CD4-positive, alpha-beta T cell (primary cell): Measurements from ENCODE around the gene ITGA2B. TPM values are rescaled to one million over a fixed set of nuclear protein-coding genes. Genes with fewer than 3 reads are reported as not detected.
"Not testable (repeated sequence)": the region's sequence is repeated elsewhere in the genome, so short reads cannot be mapped to it uniquely, and the experiment has no call there.

Experiments
- ATAC-seq: fragments of 200-7000 bp; cut with Tn5 transposase; one replicate; pipeline ENCODE4 v1.10.0; 2022; ENCODE audit warnings: mild to moderate bottlenecking; ENCODE audit not compliant: poor library complexity
- CTCF ChIA-PET: fragments of 350-600 bp; sonication (Branson Sonifier 250); formaldehyde crosslinking; loops from one replicate; lab custom pipeline; 2021; ENCODE audit warnings: antibody characterized with exemption, inconsistent platforms; lab: Charles Lee
- POLR2A ChIA-PET: fragments of 350-600 bp; sonication (Branson Sonifier 250); formaldehyde crosslinking; loops from one replicate; lab custom pipeline; 2021; ENCODE audit warnings: antibody characterized with exemption, inconsistent platforms; lab: Charles Lee
- DNase-seq, 14 experiments: peaks; one replicate each; pipeline ENCODE4 v3.0.0-alpha.2; 2013 to 2020; ENCODE audit warnings: mixed read lengths in 2 of 14
- H3K27ac ChIP-seq, 2 donors: one replicate each; pipeline versions ENCODE4 v1.5.1 to v1.7.0; 2013; ENCODE audit warnings: low read length in 2 of 2, low read depth in 1 of 2, mild to moderate bottlenecking in 1 of 2
- H3K27me3 ChIP-seq, 2 experiments: 1 replicate in 1 of 2; 2 replicates in 1 of 2; pipeline versions ENCODE4 v1.6.1 to v1.7.0; 2013; ENCODE audit warnings: low read length in 2 of 2, control low read depth in 1 of 2, mild to moderate bottlenecking in 1 of 2, moderate library complexity in 1 of 2; ENCODE audit not compliant: insufficient read depth in 2 of 2, control insufficient read depth in 1 of 2
- H3K36me3 ChIP-seq: one replicate; pipeline ENCODE4 v1.6.1; 2013; ENCODE audit warnings: low read length, control low read depth; ENCODE audit not compliant: insufficient read depth
- H3K4me1 ChIP-seq: one replicate; pipeline ENCODE4 v1.6.1; 2013; ENCODE audit warnings: low read length, control low read depth; ENCODE audit not compliant: insufficient read depth
- H3K4me3 ChIP-seq: one replicate; pipeline ENCODE4 v1.5.1; 2013; ENCODE audit warnings: mild to moderate bottlenecking, low read length, moderate library complexity
- H3K9me3 ChIP-seq, 2 experiments: 1 replicate in 1 of 2; 2 replicates in 1 of 2; pipeline versions ENCODE4 v1.6.1 to v1.7.0; 2013; ENCODE audit warnings: low read length in 2 of 2, mild to moderate bottlenecking in 2 of 2, control low read depth in 1 of 2, moderate library complexity in 1 of 2; ENCODE audit not compliant: control insufficient read depth in 1 of 2, insufficient read depth in 1 of 2
- H3K27ac Mint-ChIP-seq: one replicate; pipeline ENCODE4 v1.8.0; 2020; ENCODE audit warnings: mixed read lengths
- H3K27me3 Mint-ChIP-seq: one replicate; pipeline ENCODE4 v1.8.0; 2021; ENCODE audit warnings: mixed read lengths
- H3K36me3 Mint-ChIP-seq: one replicate; pipeline ENCODE4 v1.8.0; 2021; ENCODE audit warnings: low read depth, mixed read lengths
- H3K4me1 Mint-ChIP-seq: one replicate; pipeline ENCODE4 v1.8.0; 2021; ENCODE audit warnings: low read depth, mixed read lengths
- H3K4me3 Mint-ChIP-seq: one replicate; pipeline ENCODE4 v1.8.0; 2020; ENCODE audit warnings: mild to moderate bottlenecking, mixed read lengths
- H3K9me3 Mint-ChIP-seq: one replicate; pipeline ENCODE4 v1.8.0; 2020; ENCODE audit warnings: mixed read lengths
- CTCF ChIP-seq: fragments of 200-600 bp; IDR thresholded peaks from one replicate; pipeline ENCODE4 v1.8.0; 2022; ENCODE audit warnings: antibody characterized with exemption, mild to moderate bottlenecking
- intact Hi-C, 2 experiments: fragments of 100-400 bp; cut with DNase I in 1 of 2; cut with micrococcal nuclease in 1 of 2; formaldehyde crosslinking; loops; one replicate each; pipeline versions ENCODE4 v1.15.1 to v1.9.0; 2023 to 2025; cut with DNase I, micrococcal nuclease
- total RNA-seq, 174 experiments: library from RNA in 2 of 174; stranded (reverse) in 2 of 174; gene quantifications; one replicate each; pipeline ENCODE4 v1.2.3 and lab custom pipeline; 2021 to 2026

The ITGA2B gene
- total RNA-seq, 2 experiments from 2014 or later, result 0.85 to 0.87 TPM

GRCh38 chr17:44372036-44372435 is 17.4 kb downstream of the ITGA2B start:
- no peaks in the 10 kb centered on the region for H3K9me3 Mint-ChIP-seq
- CTCF ChIA-PET, result no interaction called here
- Histone ChIP-seq H3K4me1 (peaks cover 8% of the 10 kb centered on the region), H3K9me3 (no peaks in the 10 kb centered on the region), H3K27me3 (peaks cover 0 to 16% of the 10 kb centered on the region in 2 experiments), H3K36me3 (no peaks in the 10 kb centered on the region), H3K27ac (no peak overlapping the region), H3K4me3 (no peak overlapping the region)
- ATAC-seq (no peak), DNase-seq (no peak)
- peaks cover 7% of the 10 kb centered on the region for H3K4me1 Mint-ChIP-seq
- TF ChIP-seq CTCF, result no peak
- H3K36me3 Mint-ChIP-seq, result no peaks in the 10 kb centered on the region
- no peak overlapping the region for H3K27ac Mint-ChIP-seq
- no peak overlapping the region for H3K4me3 Mint-ChIP-seq
- H3K27me3 Mint-ChIP-seq, result peaks cover 53% of the 10 kb centered on the region
- intact Hi-C loops, result no loop called here
- POLR2A ChIA-PET, result no interaction called here

GRCh38 chr17:44369414-44370023 is 19.9 kb downstream of the ITGA2B start:
- CTCF ChIA-PET, H3K4me1 Mint-ChIP-seq, POLR2A ChIA-PET, H3K4me1 ChIP-seq, H3K36me3 ChIP-seq, H3K36me3 Mint-ChIP-seq, ATAC-seq, H3K9me3 Mint-ChIP-seq, H3K27ac Mint-ChIP-seq, H3K4me3 Mint-ChIP-seq, H3K9me3 ChIP-seq, H3K4me3 ChIP-seq, H3K27ac ChIP-seq, intact Hi-C loops: not testable (repeated sequence)
- H3K27me3 Mint-ChIP-seq, result peaks cover 66% of the 10 kb centered on the region
- peaks cover 0 to 14% of the 10 kb centered on the region in 2 experiments for H3K27me3 ChIP-seq
- DNase-seq, result peak in 1 of 14 experiments; percentile 30

GRCh38 chr17:44368391-44369243 is 20.8 kb downstream of the ITGA2B start:
- H3K9me3 Mint-ChIP-seq, ATAC-seq, H3K36me3 ChIP-seq, H3K9me3 ChIP-seq, H3K4me3 ChIP-seq, H3K36me3 Mint-ChIP-seq, H3K4me1 ChIP-seq, DNase-seq, H3K4me3 Mint-ChIP-seq, intact Hi-C loops, CTCF ChIA-PET, POLR2A ChIA-PET, H3K27ac Mint-ChIP-seq, H3K27me3 ChIP-seq, H3K4me1 Mint-ChIP-seq, H3K27ac ChIP-seq: not testable (repeated sequence)
- peaks cover 64% of the 10 kb centered on the region for H3K27me3 Mint-ChIP-seq

DNA sequence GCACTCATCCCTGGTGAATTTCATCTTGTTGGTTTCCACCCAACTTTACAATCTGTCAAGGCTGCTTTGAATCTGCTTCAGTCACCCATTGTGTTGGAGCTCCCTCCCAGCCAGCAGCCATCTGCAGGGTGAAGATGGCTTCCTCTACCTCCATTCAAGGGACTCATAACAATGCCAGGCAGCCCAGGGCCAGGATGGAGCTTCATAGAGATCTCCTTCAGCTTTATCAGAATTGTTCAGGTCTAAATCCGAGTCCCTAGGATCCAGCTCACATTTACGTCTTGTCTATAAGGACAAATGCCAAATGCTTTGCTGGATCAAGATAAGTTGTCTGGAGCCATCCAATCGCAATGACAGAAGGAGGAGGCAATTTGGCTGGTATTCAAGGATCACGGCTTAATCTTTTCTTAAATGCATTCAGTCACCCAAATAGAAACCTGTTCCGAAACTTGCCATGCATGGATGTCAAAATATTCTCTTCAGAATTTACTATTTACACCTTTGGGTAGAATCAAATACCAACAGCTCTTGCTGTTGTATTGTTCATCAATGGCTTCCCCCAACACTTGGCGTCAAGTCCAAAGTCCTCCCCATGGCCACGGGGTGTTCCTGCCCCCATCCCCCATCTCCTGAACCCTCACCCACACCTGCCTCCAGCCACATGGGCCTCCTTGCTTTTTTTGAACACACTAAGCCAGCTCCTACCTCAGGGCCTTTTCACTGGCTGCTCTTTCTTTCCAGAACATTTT is 22.0 kb downstream of the ITGA2B start:
- Histone ChIP-seq H3K36me3 (no peaks in the 10 kb centered on the region), H3K27ac (no peak overlapping the region), H3K4me1 (peaks cover 15% of the 10 kb centered on the region), H3K4me3 (no peak overlapping the region), H3K27me3 (peaks cover 10 to 14% of the 10 kb centered on the region in 2 experiments), H3K9me3 (no peaks in the 10 kb centered on the region)
- Mint-ChIP-seq H3K36me3 (no peaks in the 10 kb centered on the region), H3K27ac (no peak overlapping the region), H3K9me3 (no peaks in the 10 kb centered on the region), H3K27me3 (peaks cover 58% of the 10 kb centered on the region), H3K4me3 (no peak overlapping the region), H3K4me1 (peaks cover 7% of the 10 kb centered on the region)
- TF ChIP-seq CTCF, result no peak
- no peak for DNase-seq
- CTCF ChIA-PET, result no interaction called here
- ATAC-seq, result no peak
- POLR2A ChIA-PET, result no interaction called here
- intact Hi-C loops, result no loop called here

GRCh38 chr17:44365051-44365450 is 24.4 kb downstream of the ITGA2B start:
- H3K9me3 Mint-ChIP-seq, H3K4me3 ChIP-seq, H3K36me3 ChIP-seq, CTCF ChIA-PET, H3K9me3 ChIP-seq, H3K27ac ChIP-seq, H3K27ac Mint-ChIP-seq, H3K4me1 Mint-ChIP-seq, intact Hi-C loops, H3K36me3 Mint-ChIP-seq, DNase-seq, POLR2A ChIA-PET, ATAC-seq: not testable (repeated sequence)
- peaks cover 21 to 22% of the 10 kb centered on the region in 2 experiments for H3K27me3 ChIP-seq
- peaks cover 14% of the 10 kb centered on the region for H3K4me1 ChIP-seq
- Mint-ChIP-seq H3K4me3 (peak overlapping the region; percentile 37), H3K27me3 (peaks cover 58% of the 10 kb centered on the region)
